Osteoblast (primary cell): ENCODE results near the gene GPR107. TPM values are rescaled to one million over a fixed set of nuclear protein-coding genes. Genes with fewer than 3 reads are reported as not detected.

Experiments used
- DNase-seq: peaks from one replicate; pipeline ENCODE4 v3.0.0; 2011; ENCODE audit warnings: low spot score, mixed read lengths; ENCODE audit not compliant: insufficient read length; ENCODE audit errors: missing footprints
- H2AFZ ChIP-seq: 2 replicates; pipeline ENCODE4 v1.6.0; 2011; ENCODE audit warnings: mild to moderate bottlenecking, low read length
- H3K27ac ChIP-seq: 2 replicates; pipeline ENCODE4 v1.5.1; 2011; ENCODE audit warnings: mild to moderate bottlenecking, low read depth, low read length, moderate library complexity
- H3K27me3 ChIP-seq: 2 replicates; pipeline ENCODE4 v1.6.0; 2012; ENCODE audit warnings: mild to moderate bottlenecking, control low read depth, inconsistent platforms, low read length, moderate library complexity; ENCODE audit not compliant: insufficient read depth
- H3K36me3 ChIP-seq: 2 replicates; pipeline ENCODE4 v1.5.1; 2011; ENCODE audit warnings: mild to moderate bottlenecking, low read length, control low read depth, moderate library complexity; ENCODE audit not compliant: insufficient read depth
- H3K4me1 ChIP-seq: 2 replicates; pipeline ENCODE4 v1.5.1; 2011; ENCODE audit warnings: mild to moderate bottlenecking, low read length, control low read depth, moderate library complexity; ENCODE audit not compliant: insufficient read depth
- H3K4me2 ChIP-seq: 2 replicates; pipeline ENCODE4 v1.6.0; 2011; ENCODE audit warnings: mild to moderate bottlenecking, low read length; ENCODE audit not compliant: insufficient read depth
- H3K4me3 ChIP-seq: fragments of 200-600 bp; sonication (generic); 3 replicates; pipeline ENCODE4 v1.5.1; 2012; ENCODE audit warnings: mild to moderate bottlenecking, low read length, inconsistent platforms; ENCODE audit not compliant: insufficient read depth
- H3K79me2 ChIP-seq: 2 replicates; pipeline ENCODE4 v1.6.0; 2012; ENCODE audit warnings: mild to moderate bottlenecking, low read length, control low read depth, inconsistent platforms; ENCODE audit not compliant: insufficient read depth
- H3K9me3 ChIP-seq: 2 replicates; pipeline ENCODE4 v1.5.1; 2011; ENCODE audit warnings: low read depth, low read length, control low read depth
- H4K20me1 ChIP-seq: 2 replicates; pipeline ENCODE4 v1.6.0; 2012; ENCODE audit warnings: mild to moderate bottlenecking, low read length, control low read depth; ENCODE audit not compliant: insufficient read depth
- total RNA-seq: library from RNA; depleted of rRNA; stranded (reverse); fragments of >200 nt; gene quantifications from 2 replicates; pipeline ENCODE4 v1.2.3, GENCODE V29; 2012
- TF ChIP-seq, protein P1 (sequence below): IDR thresholded peaks from 2 replicates; pipeline ENCODE4 v1.5.1; 2011; ENCODE audit warnings: mild to moderate bottlenecking, low read depth, low read length, moderate library complexity; ENCODE audit errors: extremely low read depth

Gene GPR107
- total RNA-seq, 1 donor: 25.3 TPM

DNA sequence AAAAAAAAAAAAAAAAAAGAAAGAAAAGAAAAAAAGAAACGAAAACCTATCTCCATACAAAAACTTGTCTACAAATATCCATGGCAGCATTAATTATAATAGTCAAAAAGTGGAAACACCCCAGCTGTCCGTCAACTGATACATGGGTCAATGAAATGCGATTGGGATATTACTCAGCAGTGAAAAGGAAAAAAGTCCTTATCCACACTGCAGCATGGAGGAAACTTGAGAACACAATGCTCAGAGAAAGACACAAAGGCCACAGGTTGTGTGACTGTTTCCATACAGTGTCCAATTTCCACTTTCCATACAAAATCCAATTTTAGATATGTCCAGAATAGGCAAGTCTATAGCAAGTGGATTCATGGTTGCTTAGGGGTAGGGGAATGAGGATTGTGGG, 94.2 kb downstream of the GPR107 start:
- H3K4me3 ChIP-seq: no peak overlapping the region
- no peak overlapping the region for H3K27ac ChIP-seq
- no peaks in the 10 kb centered on the region for H3K79me2 ChIP-seq
- H3K4me1 ChIP-seq: peaks cover 17% of the 10 kb centered on the region
- no peak for DNase-seq
- no peaks in the 10 kb centered on the region for H3K9me3 ChIP-seq
- H2AFZ ChIP-seq: no peak overlapping the region
- no peaks in the 10 kb centered on the region for H4K20me1 ChIP-seq
- TF ChIP-seq, protein P1, sequence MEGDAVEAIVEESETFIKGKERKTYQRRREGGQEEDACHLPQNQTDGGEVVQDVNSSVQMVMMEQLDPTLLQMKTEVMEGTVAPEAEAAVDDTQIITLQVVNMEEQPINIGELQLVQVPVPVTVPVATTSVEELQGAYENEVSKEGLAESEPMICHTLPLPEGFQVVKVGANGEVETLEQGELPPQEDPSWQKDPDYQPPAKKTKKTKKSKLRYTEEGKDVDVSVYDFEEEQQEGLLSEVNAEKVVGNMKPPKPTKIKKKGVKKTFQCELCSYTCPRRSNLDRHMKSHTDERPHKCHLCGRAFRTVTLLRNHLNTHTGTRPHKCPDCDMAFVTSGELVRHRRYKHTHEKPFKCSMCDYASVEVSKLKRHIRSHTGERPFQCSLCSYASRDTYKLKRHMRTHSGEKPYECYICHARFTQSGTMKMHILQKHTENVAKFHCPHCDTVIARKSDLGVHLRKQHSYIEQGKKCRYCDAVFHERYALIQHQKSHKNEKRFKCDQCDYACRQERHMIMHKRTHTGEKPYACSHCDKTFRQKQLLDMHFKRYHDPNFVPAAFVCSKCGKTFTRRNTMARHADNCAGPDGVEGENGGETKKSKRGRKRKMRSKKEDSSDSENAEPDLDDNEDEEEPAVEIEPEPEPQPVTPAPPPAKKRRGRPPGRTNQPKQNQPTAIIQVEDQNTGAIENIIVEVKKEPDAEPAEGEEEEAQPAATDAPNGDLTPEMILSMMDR: no peak
- H3K4me2 ChIP-seq: no peak overlapping the region
- H3K36me3 ChIP-seq: no peaks in the 10 kb centered on the region
- H3K27me3 ChIP-seq: no peaks in the 10 kb centered on the region

DNA sequence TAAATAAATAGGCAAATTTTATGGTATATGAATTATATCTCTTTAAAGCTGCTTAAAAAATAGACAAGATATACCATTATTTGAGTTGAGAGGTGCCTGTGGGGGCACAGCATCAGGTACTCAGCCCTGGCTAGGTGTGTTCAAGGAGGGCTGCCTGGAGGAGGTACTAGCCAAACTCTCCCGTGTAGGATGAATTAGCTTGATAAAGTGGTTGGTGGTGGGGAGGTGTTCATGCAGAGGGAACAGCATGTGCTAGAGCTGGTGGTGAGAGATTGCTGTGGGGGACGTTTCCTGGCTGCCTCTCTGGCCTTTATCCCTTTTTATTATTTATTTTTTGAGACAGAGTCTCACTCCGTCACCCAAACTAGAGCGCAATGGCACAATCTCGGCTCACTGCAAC, 95.3 kb downstream of the GPR107 start:
- Histone ChIP-seq H3K9me3 (no peaks in the 10 kb centered on the region), H4K20me1 (no peaks in the 10 kb centered on the region), H3K27me3 (no peaks in the 10 kb centered on the region), H3K4me1 (peaks cover 10% of the 10 kb centered on the region), H3K36me3 (no peaks in the 10 kb centered on the region), H3K27ac (no peak overlapping the region), H3K4me3 (no peak overlapping the region), H2AFZ (no peak overlapping the region), H3K79me2 (no peaks in the 10 kb centered on the region), H3K4me2 (no peak overlapping the region)
- TF ChIP-seq, protein P1: no peak
- DNase-seq: no peak

DNA sequence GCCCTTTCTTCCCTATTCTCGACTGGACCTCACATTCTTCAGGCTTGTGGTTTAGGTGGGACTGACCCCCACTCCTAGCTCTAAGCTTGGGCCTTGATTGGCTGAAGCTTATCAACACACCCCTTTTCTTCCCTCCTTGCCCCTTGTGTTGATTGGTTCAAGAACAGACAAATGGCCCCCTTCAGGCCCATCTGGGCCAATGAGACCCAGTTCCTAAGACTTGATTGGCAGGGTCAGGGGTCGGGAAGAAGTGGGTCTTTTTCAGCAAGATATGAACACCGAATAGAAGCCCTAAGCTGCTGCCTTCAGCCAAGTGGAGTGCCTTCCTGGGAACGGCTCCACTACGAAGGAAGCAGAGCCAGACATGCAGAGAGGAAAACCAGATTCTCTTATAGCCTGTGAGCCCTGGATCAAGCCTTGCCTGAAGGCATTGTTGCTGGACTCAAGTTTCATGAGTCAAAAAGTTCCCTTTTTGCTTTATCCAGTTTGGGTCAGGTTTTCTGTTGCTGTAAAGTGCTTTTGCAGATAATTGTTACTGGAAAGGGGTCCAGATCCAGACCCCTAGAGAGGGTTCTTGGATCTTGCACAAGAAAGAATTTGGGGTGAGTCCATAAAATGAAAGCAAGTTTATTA, 96.1 kb downstream of the GPR107 start:
- H3K4me1 ChIP-seq: peaks cover 5% of the 10 kb centered on the region

DNA sequence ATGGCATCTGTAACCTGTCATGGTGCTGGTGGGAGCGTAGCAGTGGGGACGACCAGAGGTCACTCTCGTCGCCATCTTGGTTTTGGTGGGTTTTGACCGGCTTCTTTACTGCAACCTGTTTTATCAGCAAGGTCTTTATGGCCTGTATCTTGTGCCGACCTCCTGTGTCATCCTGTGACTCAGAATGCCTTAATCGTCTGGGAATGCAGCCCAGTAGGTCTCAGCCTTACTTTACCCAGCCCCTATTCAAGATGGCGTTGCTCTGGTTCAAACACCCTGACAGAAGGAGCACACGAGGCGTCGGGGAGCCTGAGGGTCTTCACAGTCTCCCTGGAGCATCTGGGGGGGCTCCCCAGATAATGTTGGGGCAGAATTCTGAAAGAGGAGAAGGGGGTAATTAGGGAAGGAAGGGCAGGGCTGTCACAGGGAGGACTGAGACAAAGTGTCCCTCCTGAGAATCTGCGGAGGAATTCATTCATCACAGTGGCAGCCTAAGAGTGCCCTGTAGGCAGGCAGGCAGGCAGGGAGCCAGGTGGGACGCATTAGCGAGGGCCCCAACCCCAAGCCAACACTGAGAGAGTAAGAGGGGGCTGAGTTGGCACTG, 97.2 kb downstream of the GPR107 start:
- peak overlapping the region; percentile 76 for H2AFZ ChIP-seq
- peak; percentile 73 for DNase-seq

More for the DNA sequence above, 96.1 kb downstream of the GPR107 start:
- H2AFZ ChIP-seq: no peak overlapping the region
- H3K27me3 ChIP-seq: no peaks in the 10 kb centered on the region
- H4K20me1 ChIP-seq: no peaks in the 10 kb centered on the region
- TF ChIP-seq, protein P1: no peak
- no peaks in the 10 kb centered on the region for H3K36me3 ChIP-seq
- H3K79me2 ChIP-seq: no peaks in the 10 kb centered on the region
- no peaks in the 10 kb centered on the region for H3K9me3 ChIP-seq
- no peak overlapping the region for H3K4me2 ChIP-seq
- no peak overlapping the region for H3K27ac ChIP-seq
- no peak for DNase-seq
- H3K4me3 ChIP-seq: no peak overlapping the region

More for the DNA sequence above, 97.2 kb downstream of the GPR107 start:
- H4K20me1 ChIP-seq: no peaks in the 10 kb centered on the region
- H3K9me3 ChIP-seq: no peaks in the 10 kb centered on the region
- no peaks in the 10 kb centered on the region for H3K36me3 ChIP-seq
- H3K4me3 ChIP-seq: no peak overlapping the region
- no peak overlapping the region for H3K27ac ChIP-seq
- no peaks in the 10 kb centered on the region for H3K27me3 ChIP-seq
- TF ChIP-seq, protein P1: no peak
- no peaks in the 10 kb centered on the region for H3K79me2 ChIP-seq
- no peak overlapping the region for H3K4me2 ChIP-seq
- peaks cover 5% of the 10 kb centered on the region for H3K4me1 ChIP-seq
